Neural crest cell (in vitro differentiated cells): ENCODE results near the gene PTPN6. TPM values are rescaled to one million over a fixed set of nuclear protein-coding genes. Genes with fewer than 3 reads are reported as not detected.

Source experiments
- DNase-seq: peaks from one replicate; pipeline ENCODE4 v3.0.0; 2021; ENCODE audit warnings: low read depth, mixed read lengths, low spot score
- H3K27ac Mint-ChIP-seq: one replicate; pipeline ENCODE4 v1.8.0; 2021; ENCODE audit warnings: mild to moderate bottlenecking, mixed read lengths; ENCODE audit not compliant: unreplicated experiment
- H3K27me3 Mint-ChIP-seq: 2 replicates; pipeline ENCODE4 v1.8.0; 2021; ENCODE audit warnings: low read depth, mild to moderate bottlenecking, mixed read lengths
- H3K36me3 Mint-ChIP-seq: 2 replicates; pipeline ENCODE4 v1.8.0; 2021; ENCODE audit warnings: low read depth, mild to moderate bottlenecking, mixed read lengths
- H3K4me1 Mint-ChIP-seq: 2 replicates; pipeline ENCODE4 v1.8.0; 2021; ENCODE audit warnings: mixed read lengths
- H3K4me3 Mint-ChIP-seq: one replicate; pipeline ENCODE4 v1.8.0; 2021; ENCODE audit warnings: mild to moderate bottlenecking, mixed read lengths
- H3K9me3 Mint-ChIP-seq: 2 replicates; pipeline ENCODE4 v1.8.0; 2021; ENCODE audit warnings: mixed read lengths
- total RNA-seq: library from RNA; stranded (reverse); gene quantifications from 2 replicates; pipeline ENCODE4 v1.2.1, GENCODE V29; 2021
- TF ChIP-seq, protein P1 (sequence below): fragments of 200-600 bp; sonication (generic); conservative IDR thresholded peaks from 2 replicates; pipeline ENCODE4 v1.5.0; 2021; ENCODE audit warnings: antibody characterized with exemption, mild to moderate bottlenecking

Gene PTPN6
- total RNA-seq, 1 donor from 2014 or later = 1.1 TPM

- TF ChIP-seq, protein P1, sequence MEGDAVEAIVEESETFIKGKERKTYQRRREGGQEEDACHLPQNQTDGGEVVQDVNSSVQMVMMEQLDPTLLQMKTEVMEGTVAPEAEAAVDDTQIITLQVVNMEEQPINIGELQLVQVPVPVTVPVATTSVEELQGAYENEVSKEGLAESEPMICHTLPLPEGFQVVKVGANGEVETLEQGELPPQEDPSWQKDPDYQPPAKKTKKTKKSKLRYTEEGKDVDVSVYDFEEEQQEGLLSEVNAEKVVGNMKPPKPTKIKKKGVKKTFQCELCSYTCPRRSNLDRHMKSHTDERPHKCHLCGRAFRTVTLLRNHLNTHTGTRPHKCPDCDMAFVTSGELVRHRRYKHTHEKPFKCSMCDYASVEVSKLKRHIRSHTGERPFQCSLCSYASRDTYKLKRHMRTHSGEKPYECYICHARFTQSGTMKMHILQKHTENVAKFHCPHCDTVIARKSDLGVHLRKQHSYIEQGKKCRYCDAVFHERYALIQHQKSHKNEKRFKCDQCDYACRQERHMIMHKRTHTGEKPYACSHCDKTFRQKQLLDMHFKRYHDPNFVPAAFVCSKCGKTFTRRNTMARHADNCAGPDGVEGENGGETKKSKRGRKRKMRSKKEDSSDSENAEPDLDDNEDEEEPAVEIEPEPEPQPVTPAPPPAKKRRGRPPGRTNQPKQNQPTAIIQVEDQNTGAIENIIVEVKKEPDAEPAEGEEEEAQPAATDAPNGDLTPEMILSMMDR = no peak
- Mint-ChIP-seq H3K36me3 (no peaks in the 10 kb centered on the region), H3K4me3 (no peak overlapping the region), H3K27me3 (no peaks in the 10 kb centered on the region), H3K4me1 (peaks cover 18% of the 10 kb centered on the region), H3K27ac (peak overlapping the region; percentile 71), H3K9me3 (no peaks in the 10 kb centered on the region)
- DNase-seq = no peak
These were observed 1.1 kb downstream of the PTPN6 start for GRCh38 chr12:6952121-6952862.

DNA sequence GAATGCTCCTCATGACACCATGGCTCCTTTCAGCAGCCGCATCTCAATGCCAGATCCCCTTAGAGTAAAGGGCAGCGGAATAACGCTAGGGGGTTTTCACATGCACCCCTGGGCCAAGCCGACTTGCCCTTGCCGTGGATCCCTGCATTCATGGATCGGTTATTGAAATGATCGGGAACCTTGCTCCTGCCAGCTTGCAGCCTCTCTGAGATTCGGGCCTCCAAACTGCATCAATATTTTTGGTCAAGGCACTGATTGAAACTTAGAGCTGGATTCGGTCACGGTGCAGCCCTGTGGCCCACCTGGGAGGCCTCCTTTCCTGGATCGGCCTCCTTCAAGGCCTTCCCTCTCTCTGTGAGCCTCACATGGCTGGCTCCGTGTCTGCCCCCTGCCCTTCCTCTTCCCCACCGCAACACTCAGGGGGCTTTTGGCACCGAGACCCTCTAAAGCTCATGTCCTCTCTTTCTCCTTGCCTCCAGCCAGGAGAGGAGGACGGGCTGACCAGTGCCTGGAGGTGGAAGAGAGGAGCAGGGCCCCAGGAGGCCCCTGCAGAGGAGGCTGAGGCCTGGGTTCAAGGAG lies 1.8 kb downstream of the PTPN6 start:
- TF ChIP-seq, protein P1 = no peak

DNA sequence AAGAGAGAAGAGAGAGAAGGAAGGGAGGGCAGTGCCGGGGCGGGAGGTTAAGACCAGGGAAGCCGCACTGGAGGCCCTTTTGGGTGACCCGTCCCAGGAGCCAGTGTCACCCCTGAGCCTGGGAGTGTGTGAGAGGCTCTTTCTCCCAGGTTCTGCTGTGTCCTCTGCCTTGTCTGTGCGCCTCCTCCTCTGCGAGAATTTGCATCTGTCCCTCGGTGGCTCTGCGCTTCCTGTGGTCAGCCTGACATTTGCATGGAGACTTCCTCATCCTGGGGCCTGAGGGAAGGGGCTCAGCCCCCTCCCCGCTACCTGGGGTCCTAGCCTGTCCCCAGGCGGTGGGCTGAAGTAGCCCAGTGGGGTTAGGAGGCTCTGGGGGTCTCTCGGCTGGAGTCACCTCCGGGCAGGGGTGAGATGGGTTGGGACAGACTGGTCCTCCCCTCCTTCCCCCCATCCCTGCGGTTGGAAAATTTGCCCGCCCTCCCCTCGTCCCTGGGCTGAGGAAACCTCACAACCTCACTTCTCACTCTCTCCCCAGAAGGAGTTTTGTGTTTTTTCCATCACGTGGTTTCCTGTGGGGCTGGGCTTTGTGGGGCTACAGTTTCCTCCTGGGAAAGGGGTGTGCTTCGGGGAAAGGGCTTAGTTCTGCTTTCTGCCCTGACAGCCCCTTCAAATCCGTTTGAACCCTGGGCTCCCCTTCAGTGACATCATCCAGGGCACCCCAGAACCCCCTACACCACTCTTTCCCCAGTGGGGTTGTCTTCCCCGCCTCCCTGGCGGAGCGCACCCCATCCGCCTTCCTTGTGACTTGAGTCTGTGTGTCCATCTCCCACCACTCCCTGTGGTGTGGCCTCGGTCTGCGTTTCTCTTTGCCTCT lies 2.5 kb downstream of the PTPN6 start:
- TF ChIP-seq, protein P1 = no peak
- Mint-ChIP-seq H3K27me3 (no peaks in the 10 kb centered on the region), H3K9me3 (no peaks in the 10 kb centered on the region), H3K36me3 (no peaks in the 10 kb centered on the region), H3K4me3 (no peak overlapping the region), H3K27ac (peak overlapping the region; percentile 83), H3K4me1 (peaks cover 18% of the 10 kb centered on the region)
- DNase-seq = no peak

More for the DNA sequence above, 1.8 kb downstream of the PTPN6 start:
- no peaks in the 10 kb centered on the region for H3K27me3 Mint-ChIP-seq
- H3K4me3 Mint-ChIP-seq = no peak overlapping the region
- no peak for DNase-seq
- H3K9me3 Mint-ChIP-seq = no peaks in the 10 kb centered on the region
- no peaks in the 10 kb centered on the region for H3K36me3 Mint-ChIP-seq
- H3K27ac Mint-ChIP-seq = peak overlapping the region; percentile 71
- peaks cover 18% of the 10 kb centered on the region for H3K4me1 Mint-ChIP-seq

- DNase-seq = no peak
- Mint-ChIP-seq H3K4me1 (peaks cover 11% of the 10 kb centered on the region), H3K9me3 (no peaks in the 10 kb centered on the region), H3K27ac (peak overlapping the region; percentile 83), H3K36me3 (no peaks in the 10 kb centered on the region), H3K4me3 (no peak overlapping the region), H3K27me3 (no peaks in the 10 kb centered on the region)
- TF ChIP-seq, protein P1 = no peak
These were observed 3.4 kb downstream of the PTPN6 start for GRCh38 chr12:6954316-6955107.
